ENCODE measurements around the gene PPP1R1B. TPM values are rescaled to one million over a fixed set of nuclear protein-coding genes. Genes with fewer than 3 reads are reported as not detected.
A peak's percentile ranks its signal among the peaks of the same experiment; 100 is the strongest.

The PPP1R1B gene
- total RNA-seq, 2 donors from 2014 or later, result not detected

- no peaks in the 10 kb centered on the region for H3K9me3 Mint-ChIP-seq
- ATAC-seq (replicated peaks in 1 of 2), result no peak
- no peak overlapping the region for H3K27ac Mint-ChIP-seq
- peaks cover 19% of the 10 kb centered on the region for H3K27me3 Mint-ChIP-seq (ENCODE audit: low read depth)
- H3K36me3 Mint-ChIP-seq (ENCODE audit: insufficient read depth in 2 of 2), result no peaks in the 10 kb centered on the region
- H3K4me1 Mint-ChIP-seq (ENCODE audit: low read depth), result peaks cover 5% of the 10 kb centered on the region
- DNase-seq, result no peak
- no peak overlapping the region for H3K4me3 Mint-ChIP-seq
Observed at GRCh38 chr17:39670746-39671145, 44.0 kb downstream of the PPP1R1B start.

GRCh38 chr17:39671651-39672521 lies 45.1 kb downstream of the PPP1R1B start:
- Mint-ChIP-seq H3K9me3 (no peaks in the 10 kb centered on the region), H3K27ac (no peak overlapping the region), H3K27me3 (ENCODE audit: low read depth) (peaks cover 16% of the 10 kb centered on the region), H3K36me3 (ENCODE audit: insufficient read depth in 2 of 2) (no peaks in the 10 kb centered on the region), H3K4me3 (peak overlapping the region in 1 of 2 donors; percentile 24), H3K4me1 (ENCODE audit: low read depth) (peaks cover 16% of the 10 kb centered on the region)
- ATAC-seq (replicated peaks in 1 of 2) (peak in 1 of 2 donors; percentile 32), DNase-seq (peak in 1 of 2 donors; percentile 20)

- Mint-ChIP-seq H3K36me3 (ENCODE audit: insufficient read depth in 2 of 2) (no peaks in the 10 kb centered on the region), H3K9me3 (no peaks in the 10 kb centered on the region), H3K4me1 (ENCODE audit: low read depth) (peaks cover 23% of the 10 kb centered on the region), H3K27ac (no peak overlapping the region), H3K27me3 (ENCODE audit: low read depth) (peaks cover 14% of the 10 kb centered on the region), H3K4me3 (no peak overlapping the region)
- no peak for DNase-seq
- ATAC-seq (replicated peaks in 1 of 2), result no peak
Observed at GRCh38 chr17:39672522-39673334, 46.0 kb downstream of the PPP1R1B start.

GRCh38 chr17:39673335-39674081 lies 46.8 kb downstream of the PPP1R1B start:
- Mint-ChIP-seq H3K27me3 (ENCODE audit: low read depth) (peaks cover 11% of the 10 kb centered on the region), H3K9me3 (no peaks in the 10 kb centered on the region), H3K4me3 (no peak overlapping the region), H3K4me1 (ENCODE audit: low read depth) (peaks cover 29% of the 10 kb centered on the region), H3K27ac (no peak overlapping the region), H3K36me3 (ENCODE audit: insufficient read depth in 2 of 2) (no peaks in the 10 kb centered on the region)
- DNase-seq, result no peak
- ATAC-seq (replicated peaks in 1 of 2), result no peak

- ATAC-seq (replicated peaks in 1 of 2), result no peak
- Mint-ChIP-seq H3K27me3 (ENCODE audit: low read depth) (peaks cover 4% of the 10 kb centered on the region), H3K36me3 (ENCODE audit: insufficient read depth in 2 of 2) (no peaks in the 10 kb centered on the region), H3K4me3 (no peak overlapping the region), H3K27ac (no peak overlapping the region), H3K9me3 (no peaks in the 10 kb centered on the region), H3K4me1 (ENCODE audit: low read depth) (peaks cover 32% of the 10 kb centered on the region)
- no peak for DNase-seq
Observed at GRCh38 chr17:39674179-39674578, 47.4 kb downstream of the PPP1R1B start.

- Mint-ChIP-seq H3K27me3 (ENCODE audit: low read depth) (no peaks in the 10 kb centered on the region), H3K4me3 (no peak overlapping the region), H3K27ac (no peak overlapping the region), H3K9me3 (no peaks in the 10 kb centered on the region), H3K4me1 (ENCODE audit: low read depth) (peaks cover 39% of the 10 kb centered on the region), H3K36me3 (ENCODE audit: insufficient read depth in 2 of 2) (no peaks in the 10 kb centered on the region)
- DNase-seq (no peak), ATAC-seq (replicated peaks in 1 of 2) (no peak)
Observed at GRCh38 chr17:39674702-39675389, 48.1 kb downstream of the PPP1R1B start.

GRCh38 chr17:39675390-39676082 lies 48.8 kb downstream of the PPP1R1B start:
- Mint-ChIP-seq H3K27me3 (ENCODE audit: low read depth) (no peaks in the 10 kb centered on the region), H3K4me1 (ENCODE audit: low read depth) (peaks cover 46% of the 10 kb centered on the region), H3K9me3 (no peaks in the 10 kb centered on the region), H3K27ac (no peak overlapping the region), H3K4me3 (no peak overlapping the region), H3K36me3 (ENCODE audit: insufficient read depth in 2 of 2) (no peaks in the 10 kb centered on the region)
- ATAC-seq (replicated peaks in 1 of 2), result no peak
- no peak for DNase-seq

GRCh38 chr17:39676198-39676819 lies 49.6 kb downstream of the PPP1R1B start:
- H3K36me3 Mint-ChIP-seq (ENCODE audit: insufficient read depth in 2 of 2), result no peaks in the 10 kb centered on the region
- H3K4me3 Mint-ChIP-seq, result peak overlapping the region; percentile 1 to 38
- H3K27me3 Mint-ChIP-seq (ENCODE audit: low read depth), result no peaks in the 10 kb centered on the region
- no peaks in the 10 kb centered on the region for H3K9me3 Mint-ChIP-seq
- ATAC-seq (replicated peaks in 1 of 2), result peak; percentile 48 to 55
- peak; percentile 36 to 46 for DNase-seq
- H3K27ac Mint-ChIP-seq, result no peak overlapping the region
- peaks cover 53% of the 10 kb centered on the region for H3K4me1 Mint-ChIP-seq (ENCODE audit: low read depth)

GRCh38 chr17:39677072-39677471 lies 50.3 kb downstream of the PPP1R1B start:
- Mint-ChIP-seq H3K27me3 (ENCODE audit: low read depth) (no peaks in the 10 kb centered on the region), H3K4me1 (ENCODE audit: low read depth) (peaks cover 53% of the 10 kb centered on the region), H3K36me3 (ENCODE audit: insufficient read depth in 2 of 2) (no peaks in the 10 kb centered on the region), H3K27ac (no peak overlapping the region), H3K9me3 (no peaks in the 10 kb centered on the region), H3K4me3 (no peak overlapping the region)
- DNase-seq (no peak), ATAC-seq (replicated peaks in 1 of 2) (no peak)

- Mint-ChIP-seq H3K36me3 (ENCODE audit: insufficient read depth in 2 of 2) (no peaks in the 10 kb centered on the region), H3K4me3 (no peak overlapping the region), H3K27me3 (ENCODE audit: low read depth) (no peaks in the 10 kb centered on the region), H3K4me1 (ENCODE audit: low read depth) (peaks cover 53% of the 10 kb centered on the region), H3K27ac (no peak overlapping the region), H3K9me3 (no peaks in the 10 kb centered on the region)
- DNase-seq (no peak), ATAC-seq (replicated peaks in 1 of 2) (no peak)
Observed at GRCh38 chr17:39677542-39678339, 51.0 kb downstream of the PPP1R1B start.
